ENCODE results near the gene FAM120B.
"Not testable (repeated sequence)": the region's sequence is repeated elsewhere in the genome, so short reads cannot be mapped to it uniquely, and the experiment has no call there.

FAM120B gene

GRCh38 chr6:170393807-170394399, 87.3 kb downstream of the FAM120B start:
- ChIA-PET POLR2A (no interaction called here), CTCF (no interaction called here)
- DNase-seq (ENCODE audit: low read depth, low spot score) = no peak
- no peak overlapping the region for H3K4me3 ChIP-seq (ENCODE audit: low read depth, low read length)
- TF ChIP-seq CTCF (IDR thresholded peaks at IDR 0.05; ENCODE audit: insufficient read depth, low read length, missing control alignments) = no peak

- H3K4me3 ChIP-seq (ENCODE audit: low read depth, low read length) = no peak overlapping the region
- ChIA-PET POLR2A (no interaction called here), CTCF (no interaction called here)
- DNase-seq (ENCODE audit: low read depth, low spot score) = no peak
- TF ChIP-seq CTCF (IDR thresholded peaks at IDR 0.05; ENCODE audit: insufficient read depth, low read length, missing control alignments) = no peak
Observed at GRCh38 chr6:170394980-170395379, 88.4 kb downstream of the FAM120B start.

GRCh38 chr6:170398743-170399369, 92.3 kb downstream of the FAM120B start:
- POLR2A ChIA-PET; CTCF ChIA-PET; H3K4me3 ChIP-seq (ENCODE audit: low read depth, low read length); DNase-seq (ENCODE audit: low read depth, low spot score): not testable (repeated sequence)

- DNase-seq (ENCODE audit: low read depth, low spot score); H3K4me3 ChIP-seq (ENCODE audit: low read depth, low read length); POLR2A ChIA-PET; CTCF ChIA-PET: not testable (repeated sequence)
Observed at GRCh38 chr6:170399955-170400558, 93.5 kb downstream of the FAM120B start.

- ChIA-PET POLR2A (interaction anchor here (1.1 kb wide), 1 partner anchor 14 kb away, joined by 3 read pairs; no protein-coding TSS in a partner anchor), CTCF (interaction anchor here (0.9 kb wide), 1 partner anchor 115 kb away, joined by 3 read pairs; no protein-coding TSS in a partner anchor)
- TF ChIP-seq CTCF (IDR thresholded peaks at IDR 0.05; ENCODE audit: insufficient read depth, low read length, missing control alignments) = no peak
- DNase-seq (ENCODE audit: low read depth, low spot score) = no peak
- no peak overlapping the region for H3K4me3 ChIP-seq (ENCODE audit: low read depth, low read length)
Observed at GRCh38 chr6:170402318-170403040, 95.9 kb downstream of the FAM120B start.

- DNase-seq (ENCODE audit: low read depth, low spot score) = no peak
- ChIA-PET POLR2A (interaction anchor here (0.9 to 3.5 kb wide), 2 partner anchors 15 to 35 kb away, joined by 4 to 21 read pairs; no protein-coding TSS in a partner anchor), CTCF (interaction anchor here (2.1 kb wide), 1 partner anchor 114 kb away, joined by 6 read pairs; no protein-coding TSS in a partner anchor)
- no peak overlapping the region for H3K4me3 ChIP-seq (ENCODE audit: low read depth, low read length)
- TF ChIP-seq CTCF (IDR thresholded peaks at IDR 0.05; ENCODE audit: insufficient read depth, low read length, missing control alignments) = no peak
Observed at GRCh38 chr6:170403451-170403850, 96.9 kb downstream of the FAM120B start.

GRCh38 chr6:170404036-170404435, 97.5 kb downstream of the FAM120B start:
- ChIA-PET POLR2A (interaction anchor here (0.9 to 3.5 kb wide), 2 partner anchors 16 to 34 kb away, joined by 4 to 21 read pairs; no protein-coding TSS in a partner anchor), CTCF (interaction anchor here (2.1 kb wide), 1 partner anchor 113 kb away, joined by 6 read pairs; no protein-coding TSS in a partner anchor)
- no peak for DNase-seq (ENCODE audit: low read depth, low spot score)
- no peak for TF ChIP-seq CTCF (IDR thresholded peaks at IDR 0.05; ENCODE audit: insufficient read depth, low read length, missing control alignments)
- no peak overlapping the region for H3K4me3 ChIP-seq (ENCODE audit: low read depth, low read length)
